Left lung (tissue), 10 donors: ENCODE data around the gene SERPINH1. TPM values are rescaled to one million over a fixed set of nuclear protein-coding genes. Genes with fewer than 3 reads are reported as not detected.

Source experiments
- ATAC-seq: fragments of 200-7000 bp; cut with Tn5 transposase; one replicate; pipeline ENCODE4 v1.9.1; 2020; ENCODE audit warnings: moderate library complexity
- DNase-seq, 4 donors: peaks; one replicate each; pipeline ENCODE4 v3.0.0-alpha.2; 2013 to 2020
- H3K27ac ChIP-seq, 2 donors: fragments of 200-600 bp; sonication (generic) in 1 of 2; one replicate each; pipeline versions ENCODE4 v1.5.0 to v1.8.0; 2020 to 2021
- H3K27me3 ChIP-seq, 2 donors: fragments of 200-600 bp; sonication (generic) in 1 of 2; one replicate each; pipeline versions ENCODE4 v1.5.0 to v1.8.0; 2020 to 2021
- H3K36me3 ChIP-seq, 2 donors: fragments of 200-600 bp; sonication (generic) in 1 of 2; one replicate each; pipeline versions ENCODE4 v1.5.0 to v1.8.0; 2020 to 2021
- H3K4me1 ChIP-seq, 2 donors: fragments of 200-600 bp; one replicate each; pipeline ENCODE4 v1.8.0; 2021
- H3K4me3 ChIP-seq, 2 donors: fragments of 200-600 bp; sonication (generic) in 1 of 2; one replicate each; pipeline versions ENCODE4 v1.5.0 to v1.8.0; 2020 to 2021; ENCODE audit warnings: mild to moderate bottlenecking in 1 of 2
- H3K9me3 ChIP-seq, 2 donors: fragments of 200-600 bp; sonication (generic) in 1 of 2; one replicate each; pipeline versions ENCODE4 v1.5.0 to v1.8.0; 2020 to 2021
- intact Hi-C, 2 donors: fragments of 100-400 bp; cut with DNase I; formaldehyde crosslinking; loops; one replicate each; pipeline versions ENCODE4 v1.11.2 to v1.14.2; 2022
- polyA plus RNA-seq, 6 donors: library from polyadenylated mRNA; unstranded; fragments of 120-200 nt; gene quantifications; one replicate each; pipeline ENCODE4 v1.2.1, GENCODE V29; 2013; ENCODE audit not compliant: insufficient read length in 6 of 6
- total RNA-seq, 2 donors: library from RNA; stranded (reverse); fragmentation: NEBNext Ultra II Directional; extraction: Animal tissue kit (Norgen Biotek cat#: 25700); gene quantifications; one replicate each; pipeline ENCODE4 v1.2.1, GENCODE V29; 2021
- TF ChIP-seq, protein P1 (sequence below), 2 donors: fragments of 200-600 bp; sonication (generic) in 1 of 2; IDR thresholded peaks; one replicate each; pipeline versions ENCODE4 v1.5.0 to v1.8.0; 2021; ENCODE audit warnings: antibody characterized with exemption in 2 of 2
- donor health status: DM: no; HTN: yes; CAD: no.
- donor health status: DM: no; HTN: no; CAD: no.

The SERPINH1 gene
- total and polyA plus RNA-seq, 8 donors, result 358 to 538 (median 458) TPM

DNA sequence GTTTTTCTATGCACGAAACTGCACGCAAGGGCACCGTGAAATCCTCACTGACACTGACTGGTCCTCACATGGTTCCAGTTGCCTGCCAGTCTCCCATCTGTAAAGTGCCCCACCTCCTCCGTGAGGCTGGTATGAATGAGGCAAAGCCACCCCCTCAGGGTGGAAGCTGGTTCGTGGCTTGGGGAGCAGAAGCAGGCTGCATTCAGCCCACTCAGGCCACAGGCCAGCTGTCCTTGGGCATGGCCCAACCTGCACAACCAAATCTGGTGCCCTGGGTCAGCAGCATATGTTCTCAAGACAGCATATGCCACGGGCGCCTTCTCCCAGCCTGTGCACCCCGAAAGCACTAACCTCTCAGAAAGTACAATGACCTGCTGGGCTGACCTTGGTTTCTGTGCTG is 29.3 kb downstream of the SERPINH1 start:
- Histone ChIP-seq H3K36me3 (no peaks in the 10 kb centered on the region), H3K27ac (no peak overlapping the region), H3K4me1 (no peaks in the 10 kb centered on the region), H3K9me3 (no peaks in the 10 kb centered on the region), H3K4me3 (no peak overlapping the region), H3K27me3 (no peaks in the 10 kb centered on the region)
- DNase-seq (no peak), ATAC-seq (no peak)
- TF ChIP-seq, protein P1, sequence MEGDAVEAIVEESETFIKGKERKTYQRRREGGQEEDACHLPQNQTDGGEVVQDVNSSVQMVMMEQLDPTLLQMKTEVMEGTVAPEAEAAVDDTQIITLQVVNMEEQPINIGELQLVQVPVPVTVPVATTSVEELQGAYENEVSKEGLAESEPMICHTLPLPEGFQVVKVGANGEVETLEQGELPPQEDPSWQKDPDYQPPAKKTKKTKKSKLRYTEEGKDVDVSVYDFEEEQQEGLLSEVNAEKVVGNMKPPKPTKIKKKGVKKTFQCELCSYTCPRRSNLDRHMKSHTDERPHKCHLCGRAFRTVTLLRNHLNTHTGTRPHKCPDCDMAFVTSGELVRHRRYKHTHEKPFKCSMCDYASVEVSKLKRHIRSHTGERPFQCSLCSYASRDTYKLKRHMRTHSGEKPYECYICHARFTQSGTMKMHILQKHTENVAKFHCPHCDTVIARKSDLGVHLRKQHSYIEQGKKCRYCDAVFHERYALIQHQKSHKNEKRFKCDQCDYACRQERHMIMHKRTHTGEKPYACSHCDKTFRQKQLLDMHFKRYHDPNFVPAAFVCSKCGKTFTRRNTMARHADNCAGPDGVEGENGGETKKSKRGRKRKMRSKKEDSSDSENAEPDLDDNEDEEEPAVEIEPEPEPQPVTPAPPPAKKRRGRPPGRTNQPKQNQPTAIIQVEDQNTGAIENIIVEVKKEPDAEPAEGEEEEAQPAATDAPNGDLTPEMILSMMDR (IDR thresholded peaks at IDR 0.05), result no peak
- intact Hi-C loops, result no loop called here

GRCh38 chr11:75591966-75592365 is 29.9 kb downstream of the SERPINH1 start:
- Histone ChIP-seq H3K27ac (no peak overlapping the region), H3K36me3 (no peaks in the 10 kb centered on the region), H3K4me3 (no peak overlapping the region), H3K4me1 (no peaks in the 10 kb centered on the region), H3K9me3 (no peaks in the 10 kb centered on the region), H3K27me3 (no peaks in the 10 kb centered on the region)
- TF ChIP-seq, protein P1 (IDR thresholded peaks at IDR 0.05), result no peak
- intact Hi-C loops, result no loop called here
- DNase-seq (no peak), ATAC-seq (no peak)

DNA sequence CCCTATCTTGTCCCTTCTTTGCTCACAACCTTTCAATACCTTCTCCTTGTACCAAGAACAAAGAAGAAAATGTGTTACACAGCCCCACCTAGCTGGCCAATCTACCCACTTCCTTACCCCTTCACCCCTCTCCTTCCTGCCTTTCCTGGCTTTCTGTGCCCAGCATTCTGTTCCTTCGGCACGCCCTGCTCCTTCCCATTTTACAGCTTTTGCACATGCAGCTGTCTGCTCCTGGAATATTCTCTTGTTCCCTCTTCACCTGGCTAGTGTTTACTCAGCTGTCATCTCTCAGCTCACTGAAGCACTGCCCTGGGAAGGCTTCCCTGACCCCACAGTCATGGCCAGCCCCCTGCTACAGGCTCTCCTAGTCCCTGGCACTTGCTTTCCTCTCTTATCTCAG is 30.7 kb downstream of the SERPINH1 start:
- no peaks in the 10 kb centered on the region for H3K9me3 ChIP-seq
- no peak overlapping the region for H3K4me3 ChIP-seq
- H3K27me3 ChIP-seq, result no peaks in the 10 kb centered on the region
- TF ChIP-seq, protein P1 (IDR thresholded peaks at IDR 0.05), result no peak
- H3K27ac ChIP-seq, result no peak overlapping the region
- intact Hi-C loops, result no loop called here
- H3K4me1 ChIP-seq, result no peaks in the 10 kb centered on the region
- no peaks in the 10 kb centered on the region for H3K36me3 ChIP-seq
- DNase-seq (no peak), ATAC-seq (peak; percentile 57)

DNA sequence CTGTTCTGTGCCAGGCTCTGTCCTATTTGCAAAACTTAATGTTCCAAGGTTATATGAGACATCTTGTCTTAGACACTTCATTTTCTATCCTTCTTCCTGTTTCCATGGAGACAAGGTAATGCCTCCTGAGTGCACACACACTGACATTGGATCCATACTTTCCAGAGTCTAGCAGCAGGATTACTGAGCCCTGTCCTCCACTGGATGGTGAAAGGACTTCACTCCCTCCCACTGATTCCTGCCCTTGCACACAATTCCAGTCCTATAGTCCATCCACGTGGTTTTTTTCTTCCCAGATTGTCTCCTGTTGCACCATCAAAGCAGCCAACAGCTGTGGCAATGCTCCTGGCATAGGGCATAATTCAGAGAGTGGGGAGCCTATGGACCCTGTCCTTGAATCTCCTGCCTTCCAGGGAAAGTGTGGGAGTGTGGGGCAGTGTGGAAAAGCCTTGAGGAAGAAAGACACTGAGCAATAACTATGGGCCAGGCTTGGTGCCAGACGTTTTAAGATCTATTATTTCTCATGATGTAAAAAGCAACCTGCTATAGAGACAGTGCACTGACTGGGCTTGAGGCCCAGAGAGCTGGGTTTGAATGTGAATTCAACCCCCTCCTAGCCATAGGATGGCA is 31.3 kb downstream of the SERPINH1 start:
- Histone ChIP-seq H3K4me1 (no peaks in the 10 kb centered on the region), H3K4me3 (no peak overlapping the region), H3K27ac (no peak overlapping the region), H3K36me3 (no peaks in the 10 kb centered on the region), H3K27me3 (no peaks in the 10 kb centered on the region), H3K9me3 (no peaks in the 10 kb centered on the region)
- DNase-seq (no peak), ATAC-seq (no peak)
- TF ChIP-seq, protein P1 (IDR thresholded peaks at IDR 0.05), result no peak
- intact Hi-C loops, result no loop called here

GRCh38 chr11:75594211-75594610 is 32.2 kb downstream of the SERPINH1 start:
- no peak for DNase-seq
- intact Hi-C loops, result no loop called here
- Histone ChIP-seq H3K27ac (no peak overlapping the region), H3K9me3 (no peaks in the 10 kb centered on the region), H3K4me1 (no peaks in the 10 kb centered on the region), H3K36me3 (no peaks in the 10 kb centered on the region), H3K4me3 (no peak overlapping the region), H3K27me3 (no peaks in the 10 kb centered on the region)
- ATAC-seq, result no peak
- TF ChIP-seq, protein P1 (IDR thresholded peaks at IDR 0.05), result no peak
